Measurements from ENCODE around the gene SHOX. TPM values are rescaled to one million over a fixed set of nuclear protein-coding genes. Genes with fewer than 3 reads are reported as not detected.

Gene SHOX
- polyA plus RNA-seq, 2 of the 4 experiments (the other 2 are of a cell fraction) = not detected

DNA sequence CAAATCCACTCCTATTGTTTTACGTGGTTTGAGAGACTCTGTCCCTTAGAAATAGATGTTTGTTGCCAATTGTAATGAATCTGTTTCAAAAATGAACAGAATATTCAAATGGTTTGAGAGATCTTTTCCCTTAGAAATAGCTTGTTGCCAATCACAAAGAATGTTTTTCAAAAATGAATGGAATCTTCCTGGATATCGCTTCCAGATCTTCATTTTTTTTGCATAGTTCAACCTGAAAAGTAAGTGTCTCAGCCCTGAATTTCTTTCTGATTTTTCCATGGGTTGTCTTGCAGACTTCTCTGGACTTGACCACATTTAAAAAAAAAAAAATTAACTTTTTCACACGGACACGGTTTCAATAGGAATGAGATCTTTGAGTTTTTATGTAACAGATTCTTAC lies 22.7 kb downstream of the SHOX start:
- H3K4me1 ChIP-seq = no peaks in the 10 kb centered on the region
- no peak overlapping the region for H3K27ac ChIP-seq
- TF ChIP-seq KDM1A (IDR thresholded peaks at IDR 0.05; ENCODE audit: low read depth) = no peak
- no peak for TF ChIP-seq HOXB5 (CRISPR knock-in tag; IDR thresholded peaks at IDR 0.05)
- H3K9me3 ChIP-seq = no peaks in the 10 kb centered on the region
- ATAC-seq (no peak), FAIRE-seq (no peak), DNase-seq (ENCODE audit: low read depth in 1 of 2, low spot score in 1 of 2) (no peak)
- no peak overlapping the region for H3K4me2 ChIP-seq
- no peak overlapping the region for H3K4me3 ChIP-seq
- WGBS (ENCODE audit: missing lambda C conversion rate) = 45% methylated on average over 4 of the region's 4 CpGs
- POLR2A ChIA-PET = no interaction called here
- CTCF ChIA-PET = no interaction called here

DNA sequence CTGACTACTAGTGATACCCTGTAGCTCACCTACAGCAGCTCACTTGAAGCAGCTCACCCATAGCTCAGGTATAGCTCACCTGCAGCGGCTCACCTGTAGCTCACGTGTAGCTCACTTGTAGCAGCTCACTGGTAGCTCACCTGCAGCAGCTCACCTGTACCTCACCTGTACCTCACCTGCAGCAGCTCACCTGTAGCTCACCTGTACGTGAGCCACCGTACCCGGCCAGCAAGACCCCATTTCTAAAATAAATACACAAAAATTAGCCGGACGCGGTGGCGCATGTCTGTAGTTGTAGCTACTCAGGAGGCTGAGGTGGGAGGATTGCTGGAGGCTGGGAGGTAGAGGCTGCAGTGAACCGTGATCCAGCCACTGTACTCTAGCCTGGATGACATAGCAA lies 30.6 kb downstream of the SHOX start:
- DNase-seq (ENCODE audit: low read depth in 1 of 2, low spot score in 1 of 2) (no peak), FAIRE-seq (no peak), ATAC-seq (no peak)
- Histone ChIP-seq H3K27ac (no peak overlapping the region), H3K4me2 (no peak overlapping the region), H3K4me1 (no peaks in the 10 kb centered on the region), H3K9me3 (0 out of 3 replicates have a peak, but pooled peaks cover 2% of the 10 kb centered on the region), H3K4me3 (no peak overlapping the region)
- CTCF ChIA-PET = no interaction called here
- TF ChIP-seq, protein P1, sequence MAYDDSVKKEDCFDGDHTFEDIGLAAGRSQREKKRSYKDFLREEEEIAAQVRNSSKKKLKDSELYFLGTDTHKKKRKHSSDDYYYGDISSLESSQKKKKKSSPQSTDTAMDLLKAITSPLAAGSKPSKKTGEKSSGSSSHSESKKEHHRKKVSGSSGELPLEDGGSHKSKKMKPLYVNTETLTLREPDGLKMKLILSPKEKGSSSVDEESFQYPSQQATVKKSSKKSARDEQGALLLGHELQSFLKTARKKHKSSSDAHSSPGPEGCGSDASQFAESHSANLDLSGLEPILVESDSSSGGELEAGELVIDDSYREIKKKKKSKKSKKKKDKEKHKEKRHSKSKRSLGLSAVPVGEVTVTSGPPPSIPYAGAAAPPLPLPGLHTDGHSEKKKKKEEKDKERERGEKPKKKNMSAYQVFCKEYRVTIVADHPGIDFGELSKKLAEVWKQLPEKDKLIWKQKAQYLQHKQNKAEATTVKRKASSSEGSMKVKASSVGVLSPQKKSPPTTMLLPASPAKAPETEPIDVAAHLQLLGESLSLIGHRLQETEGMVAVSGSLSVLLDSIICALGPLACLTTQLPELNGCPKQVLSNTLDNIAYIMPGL (CRISPR knock-in tag; IDR thresholded peaks at IDR 0.05; ENCODE audit: borderline replicate concordance) = no peak
- TF ChIP-seq HOXB5 (CRISPR knock-in tag; IDR thresholded peaks at IDR 0.05) = no peak
- no peak for TF ChIP-seq ESRRA (IDR thresholded peaks at IDR 0.05; ENCODE audit: borderline replicate concordance, low read length)
- TF ChIP-seq CBX2 (IDR thresholded peaks at IDR 0.05; ENCODE audit: borderline replicate concordance, low read depth) = no peak
- no peak for TF ChIP-seq CHD4 (IDR thresholded peaks at IDR 0.05; ENCODE audit: borderline replicate concordance)
- no peak for TF ChIP-seq SMC3 (IDR thresholded peaks at IDR 0.05)
- TF ChIP-seq BHLHE40 (IDR thresholded peaks at IDR 0.05; ENCODE audit: low read depth, low read length) = no peak
- TF ChIP-seq CBX8 (IDR thresholded peaks at IDR 0.05) = no peak
- TF ChIP-seq HOXB13 (CRISPR knock-in tag; IDR thresholded peaks at IDR 0.05; ENCODE audit: low read depth) = no peak
- TF ChIP-seq HDAC2 (IDR thresholded peaks at IDR 0.05) = no peak
- TF ChIP-seq HOXA7 (CRISPR knock-in tag; IDR thresholded peaks at IDR 0.05) = no peak
- TF ChIP-seq JUNB (IDR thresholded peaks at IDR 0.05) = no peak
- no peak for TF ChIP-seq ZSCAN20 (CRISPR knock-in tag; IDR thresholded peaks at IDR 0.05)
- TF ChIP-seq NPAS2 (CRISPR knock-in tag; IDR thresholded peaks at IDR 0.05; ENCODE audit: borderline replicate concordance) = no peak
- TF ChIP-seq MAZ (IDR thresholded peaks at IDR 0.05; ENCODE audit: borderline replicate concordance, low read depth, low read length) = no peak
- no peak for TF ChIP-seq JUN (IDR thresholded peaks at IDR 0.05)
- no peak for TF ChIP-seq TFCP2L1 (CRISPR knock-in tag; IDR thresholded peaks at IDR 0.05)
- TF ChIP-seq, protein P2, sequence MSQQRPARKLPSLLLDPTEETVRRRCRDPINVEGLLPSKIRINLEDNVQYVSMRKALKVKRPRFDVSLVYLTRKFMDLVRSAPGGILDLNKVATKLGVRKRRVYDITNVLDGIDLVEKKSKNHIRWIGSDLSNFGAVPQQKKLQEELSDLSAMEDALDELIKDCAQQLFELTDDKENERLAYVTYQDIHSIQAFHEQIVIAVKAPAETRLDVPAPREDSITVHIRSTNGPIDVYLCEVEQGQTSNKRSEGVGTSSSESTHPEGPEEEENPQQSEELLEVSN (IDR thresholded peaks at IDR 0.05; ENCODE audit: borderline replicate concordance, low read depth) = no peak
- 69% methylated on average over 8 of the region's 10 CpGs for WGBS (ENCODE audit: missing lambda C conversion rate)
- POLR2A ChIA-PET = no interaction called here

DNA sequence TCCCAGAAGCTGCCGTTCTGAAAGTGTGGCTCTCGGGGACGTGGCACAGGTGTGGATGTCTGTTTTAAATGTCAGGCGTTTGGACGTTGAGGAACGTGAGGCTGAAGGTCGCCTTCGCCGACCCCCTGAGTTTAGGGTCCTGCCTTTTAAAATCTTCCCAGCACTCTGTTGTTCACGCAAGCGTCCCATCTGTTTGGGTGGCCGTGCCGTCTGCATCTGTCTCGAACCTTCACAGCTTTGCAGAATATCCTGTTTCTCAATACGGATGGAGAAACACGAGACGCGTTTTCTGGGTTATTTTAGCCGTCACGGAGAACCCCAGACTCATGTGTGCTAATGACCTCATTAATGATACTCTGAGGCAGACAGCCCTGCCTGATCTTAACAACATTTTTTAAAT lies 31.5 kb downstream of the SHOX start:
- POLR2A ChIA-PET = no interaction called here
- ATAC-seq (no peak), DNase-seq (ENCODE audit: low read depth in 1 of 2, low spot score in 1 of 2) (no peak), FAIRE-seq (no peak)
- H3K27ac ChIP-seq = no peak overlapping the region
- H3K4me3 ChIP-seq = no peak overlapping the region
- TF ChIP-seq, protein P3, sequence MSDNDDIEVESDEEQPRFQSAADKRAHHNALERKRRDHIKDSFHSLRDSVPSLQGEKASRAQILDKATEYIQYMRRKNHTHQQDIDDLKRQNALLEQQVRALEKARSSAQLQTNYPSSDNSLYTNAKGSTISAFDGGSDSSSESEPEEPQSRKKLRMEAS (IDR thresholded peaks at IDR 0.05) = no peak
- TF ChIP-seq ZFP36 (IDR thresholded peaks at IDR 0.05; ENCODE audit: borderline replicate concordance, partially characterized antibody) = no peak
- no peak for TF ChIP-seq HOXA7 (CRISPR knock-in tag; IDR thresholded peaks at IDR 0.05)
- no peak for TF ChIP-seq MYC (IDR thresholded peaks at IDR 0.05; ENCODE audit: borderline replicate concordance, low read length)
- TF ChIP-seq, protein P4, sequence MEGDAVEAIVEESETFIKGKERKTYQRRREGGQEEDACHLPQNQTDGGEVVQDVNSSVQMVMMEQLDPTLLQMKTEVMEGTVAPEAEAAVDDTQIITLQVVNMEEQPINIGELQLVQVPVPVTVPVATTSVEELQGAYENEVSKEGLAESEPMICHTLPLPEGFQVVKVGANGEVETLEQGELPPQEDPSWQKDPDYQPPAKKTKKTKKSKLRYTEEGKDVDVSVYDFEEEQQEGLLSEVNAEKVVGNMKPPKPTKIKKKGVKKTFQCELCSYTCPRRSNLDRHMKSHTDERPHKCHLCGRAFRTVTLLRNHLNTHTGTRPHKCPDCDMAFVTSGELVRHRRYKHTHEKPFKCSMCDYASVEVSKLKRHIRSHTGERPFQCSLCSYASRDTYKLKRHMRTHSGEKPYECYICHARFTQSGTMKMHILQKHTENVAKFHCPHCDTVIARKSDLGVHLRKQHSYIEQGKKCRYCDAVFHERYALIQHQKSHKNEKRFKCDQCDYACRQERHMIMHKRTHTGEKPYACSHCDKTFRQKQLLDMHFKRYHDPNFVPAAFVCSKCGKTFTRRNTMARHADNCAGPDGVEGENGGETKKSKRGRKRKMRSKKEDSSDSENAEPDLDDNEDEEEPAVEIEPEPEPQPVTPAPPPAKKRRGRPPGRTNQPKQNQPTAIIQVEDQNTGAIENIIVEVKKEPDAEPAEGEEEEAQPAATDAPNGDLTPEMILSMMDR (IDR thresholded peaks at IDR 0.05) = no peak
- no peak for TF ChIP-seq NR3C1 (IDR thresholded peaks at IDR 0.05)
- no peak for TF ChIP-seq RCOR1 (IDR thresholded peaks at IDR 0.05; ENCODE audit: low read depth, low read length)
- no peak for TF ChIP-seq TFCP2L1 (CRISPR knock-in tag; IDR thresholded peaks at IDR 0.05)
- TF ChIP-seq PHF8 (IDR thresholded peaks at IDR 0.05; ENCODE audit: borderline replicate concordance, low read depth) = no peak
- TF ChIP-seq ZC3H11A (IDR thresholded peaks at IDR 0.05) = no peak
- no peak for TF ChIP-seq CEBPB (IDR thresholded peaks at IDR 0.05)
- TF ChIP-seq RARB (CRISPR knock-in tag; IDR thresholded peaks at IDR 0.05) = no peak
- no peak for TF ChIP-seq FOXS1 (CRISPR knock-in tag; IDR thresholded peaks at IDR 0.05)
- TF ChIP-seq RNF2 (IDR thresholded peaks at IDR 0.05; ENCODE audit: borderline replicate concordance, low read depth) = no peak
- TF ChIP-seq EHF (CRISPR knock-in tag; IDR thresholded peaks at IDR 0.05) = no peak
- TF ChIP-seq GATA3 (IDR thresholded peaks at IDR 0.05; ENCODE audit: borderline replicate concordance) = no peak
- no peak for TF ChIP-seq HOXB5 (CRISPR knock-in tag; IDR thresholded peaks at IDR 0.05)
- TF ChIP-seq SREBF2 (IDR thresholded peaks at IDR 0.05) = no peak
- peaks cover 6% of the 10 kb centered on the region; the same call in 1 of the 3 replicates for H3K9me3 ChIP-seq
- CTCF ChIA-PET = no interaction called here
- WGBS (ENCODE audit: missing lambda C conversion rate) = 45% methylated on average over 20 of the region's 20 CpGs
- H3K4me2 ChIP-seq = no peak overlapping the region
- H3K4me1 ChIP-seq = peaks cover 4% of the 10 kb centered on the region; the same call in 1 of the 3 replicates
